Thyroid gland (tissue), 4 donors: ENCODE measurements around the gene MPPED1. TPM values are rescaled to one million over a fixed set of nuclear protein-coding genes. Genes with fewer than 3 reads are reported as not detected.

Experiments used
- DNase-seq, 2 donors: peaks; one replicate each; pipeline ENCODE4 v3.0.0-alpha.2; 2019
- H3K27ac ChIP-seq, 3 donors: fragments of 200-600 bp; sonication (generic); 1 replicate in 2 of 3; 2 replicates in 1 of 3; pipeline ENCODE4 v1.5.1; 2016 to 2019; ENCODE audit warnings: mild to moderate bottlenecking in 1 of 3, moderate library complexity in 1 of 3
- H3K27me3 ChIP-seq: fragments of 200-600 bp; sonication (generic); one replicate; pipeline ENCODE4 v1.5.1; 2019
- H3K36me3 ChIP-seq, 2 donors: fragments of 200-600 bp; sonication (generic); one replicate each; pipeline ENCODE4 v1.5.1; 2016 to 2019
- H3K4me1 ChIP-seq, 2 donors: fragments of 200-600 bp; sonication (generic); one replicate each; pipeline ENCODE4 v1.5.1; 2017 to 2019
- H3K4me3 ChIP-seq, 3 donors: fragments of 200-600 bp; sonication (generic); replicated peaks in 1 of 3; 1 replicate in 2 of 3; 2 replicates in 1 of 3; pipeline ENCODE4 v1.5.1; 2016; ENCODE audit warnings: mild to moderate bottlenecking in 1 of 3
- H3K9me3 ChIP-seq: fragments of 200-600 bp; sonication (generic); one replicate; pipeline ENCODE4 v1.5.1; 2017
- CTCF ChIP-seq, 6 experiments: fragments of 200-600 bp in 3 of 6; fragments of 450-650 bp in 3 of 6; sonication (generic) in 3 of 6; IDR thresholded peaks; one replicate each; pipeline ENCODE4 v1.5.1; 2016 to 2019; ENCODE audit warnings: antibody characterized with exemption in 6 of 6, mild to moderate bottlenecking in 2 of 6, inconsistent platforms in 1 of 6, moderate library complexity in 1 of 6
- POLR2A ChIP-seq, 2 donors: fragments of 450-650 bp; IDR thresholded peaks; one replicate each; pipeline ENCODE4 v1.6.1; 2017; ENCODE audit warnings: antibody characterized with exemption in 2 of 2, mild to moderate bottlenecking in 2 of 2, moderate library complexity in 1 of 2
- WGBS, 2 donors: methylation state at CpG; one replicate each; pipeline ENCODE4 v1.1.5; 2017; 5-methylcytosine and 5-hydroxymethylcytosine counted together
- intact Hi-C: fragments of 100-400 bp; cut with DNase I; formaldehyde crosslinking; loops from one replicate; pipeline ENCODE4 v1.15.1; 2023
- total RNA-seq, 4 donors: library from RNA; depleted of rRNA; stranded (reverse); fragments of >200 nt; gene quantifications; one replicate each; pipeline ENCODE4 v1.2.3, GENCODE V29; 2016

MPPED1 gene
- total RNA-seq, 4 donors from 2014 or later = not detected

DNA sequence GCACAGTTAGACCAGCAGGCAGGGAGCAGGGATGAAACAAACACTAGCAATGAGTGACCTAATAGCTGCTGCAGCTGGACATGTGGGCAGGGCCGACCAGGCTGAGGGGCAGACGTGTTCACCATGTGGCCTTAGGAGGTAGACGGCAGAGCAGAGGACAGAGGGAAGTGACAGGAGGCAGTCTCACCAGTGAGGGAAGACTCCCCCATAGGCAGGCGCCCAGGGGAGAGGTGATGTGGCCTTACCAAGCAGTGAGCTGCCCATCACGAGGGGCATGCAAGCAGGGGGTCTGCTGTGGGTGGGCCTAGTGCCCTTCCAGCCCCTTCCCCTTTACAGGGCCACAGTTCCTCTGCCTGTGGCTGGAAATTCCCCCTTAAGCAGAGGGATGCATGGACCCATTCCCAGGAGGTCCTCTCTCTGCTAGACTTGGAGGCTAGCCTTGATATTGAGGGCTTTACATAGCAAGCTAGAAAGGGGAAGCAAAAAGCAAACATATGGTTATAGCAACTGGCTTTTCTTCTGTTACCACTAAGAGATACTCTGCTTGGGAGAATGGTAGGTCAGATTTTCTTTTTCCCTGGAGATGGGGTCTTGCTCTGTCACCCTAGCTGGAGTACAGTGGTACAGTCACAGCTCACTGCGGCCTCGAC, 67.6 kb downstream of the MPPED1 start:
- Histone ChIP-seq H3K9me3 (no peaks in the 10 kb centered on the region), H3K4me3 (no peak overlapping the region), H3K27me3 (no peaks in the 10 kb centered on the region), H3K4me1 (no peaks in the 10 kb centered on the region), H3K27ac (no peak overlapping the region), H3K36me3 (no peaks in the 10 kb centered on the region)
- intact Hi-C loops = no loop called here
- WGBS, 2 donors = 71 to 81% methylated on average over 6 to 7 of the region's 7 CpGs
- DNase-seq = no peak
- TF ChIP-seq POLR2A (IDR thresholded peaks at IDR 0.05) (no peak), CTCF (IDR thresholded peaks at IDR 0.05) (no peak)

DNA sequence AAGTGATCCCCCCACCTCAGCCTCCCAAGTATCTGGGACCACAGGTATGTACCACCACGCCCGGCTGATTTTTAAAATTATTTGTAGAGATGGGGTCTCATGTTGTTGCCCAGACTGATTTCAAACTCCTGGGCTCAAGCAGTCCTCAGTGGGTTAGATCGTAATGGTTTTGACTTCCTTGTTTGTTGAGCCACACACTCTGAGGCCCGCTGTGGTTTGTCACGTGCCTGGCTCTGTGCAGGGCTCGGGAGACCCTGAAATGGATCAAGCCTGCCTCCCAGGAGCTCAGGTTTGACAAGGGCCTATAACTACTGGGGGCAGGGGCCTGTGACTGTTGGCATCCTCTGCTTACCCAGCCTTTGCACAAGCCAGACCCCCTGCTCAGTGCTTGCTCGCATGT, 68.1 kb downstream of the MPPED1 start:
- intact Hi-C loops = no loop called here
- Histone ChIP-seq H3K4me3 (no peak overlapping the region), H3K9me3 (no peaks in the 10 kb centered on the region), H3K27me3 (no peaks in the 10 kb centered on the region), H3K27ac (no peak overlapping the region), H3K36me3 (no peaks in the 10 kb centered on the region), H3K4me1 (no peaks in the 10 kb centered on the region)
- TF ChIP-seq CTCF (IDR thresholded peaks at IDR 0.05) (no peak), POLR2A (IDR thresholded peaks at IDR 0.05) (no peak)
- DNase-seq = no peak
- 67 to 77% methylated on average over 5 to 7 of the region's 7 CpGs for WGBS, 2 donors

DNA sequence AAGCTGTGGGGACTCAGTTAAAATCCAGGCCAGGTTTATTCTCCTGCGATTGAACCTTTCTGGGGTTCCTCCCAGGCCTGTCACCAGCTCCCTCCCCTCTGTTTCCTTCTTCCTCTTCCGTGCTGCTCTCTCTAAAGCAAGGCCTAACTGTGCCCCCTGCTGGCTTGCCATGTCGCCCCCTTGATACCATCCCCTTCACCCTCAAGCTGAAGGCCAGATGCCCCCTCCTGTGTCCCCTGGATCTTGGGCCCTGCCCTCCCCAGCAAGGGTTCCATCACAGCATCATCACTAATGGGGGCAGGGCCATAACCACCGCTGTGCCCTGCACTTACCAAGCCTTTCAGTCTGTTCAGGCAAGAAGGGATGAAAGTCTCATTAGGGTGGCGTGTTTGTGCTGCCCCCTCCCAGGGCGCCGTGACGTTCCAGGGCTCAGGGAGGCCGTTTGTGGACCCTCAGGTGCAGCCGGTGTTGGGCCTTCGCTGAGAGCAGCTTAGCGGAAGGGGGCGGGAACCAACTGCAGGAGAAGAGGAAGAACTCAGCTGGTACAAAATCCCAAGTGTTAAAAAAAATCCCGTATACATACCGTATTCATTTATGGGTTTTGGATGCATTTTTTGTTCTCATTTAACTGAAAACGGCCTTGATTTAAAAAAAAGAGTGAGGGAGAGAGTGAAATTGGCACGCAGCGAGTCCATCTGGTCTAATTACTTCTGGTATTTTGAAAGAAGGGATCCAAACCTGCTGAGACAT, 69.9 kb downstream of the MPPED1 start:
- H3K27me3 ChIP-seq = no peaks in the 10 kb centered on the region
- no peaks in the 10 kb centered on the region for H3K9me3 ChIP-seq
- DNase-seq = no peak
- intact Hi-C loops = no loop called here
- H3K36me3 ChIP-seq = no peaks in the 10 kb centered on the region
- H3K27ac ChIP-seq = no peak overlapping the region
- H3K4me1 ChIP-seq = no peaks in the 10 kb centered on the region
- no peak overlapping the region for H3K4me3 ChIP-seq
- TF ChIP-seq POLR2A (IDR thresholded peaks at IDR 0.05) (no peak), CTCF (IDR thresholded peaks at IDR 0.05) (no peak)
- WGBS, 2 donors = 37 to 51% methylated on average over 18 of the region's 18 CpGs

- Histone ChIP-seq H3K4me1 (no peaks in the 10 kb centered on the region), H3K36me3 (no peaks in the 10 kb centered on the region), H3K27me3 (no peaks in the 10 kb centered on the region), H3K4me3 (no peak overlapping the region), H3K27ac (no peak overlapping the region), H3K9me3 (no peaks in the 10 kb centered on the region)
- DNase-seq = no peak
- TF ChIP-seq POLR2A (IDR thresholded peaks at IDR 0.05) = no peak
- no peak for TF ChIP-seq CTCF (IDR thresholded peaks at IDR 0.05)
- 51 to 62% methylated on average over 6 to 8 of the region's 8 CpGs for WGBS, 2 donors
- intact Hi-C loops = no loop called here
Measured at GRCh38 chr22:43482318-43482625, 70.5 kb downstream of the MPPED1 start.

- H3K36me3 ChIP-seq = no peaks in the 10 kb centered on the region
- H3K4me3 ChIP-seq = no peak overlapping the region
- TF ChIP-seq POLR2A (IDR thresholded peaks at IDR 0.05) (no peak), CTCF (IDR thresholded peaks at IDR 0.05) (no peak)
- 82 to 85% methylated on average over 11 to 12 of the region's 13 CpGs for WGBS, 2 donors
- no peaks in the 10 kb centered on the region for H3K9me3 ChIP-seq
- H3K27me3 ChIP-seq = no peaks in the 10 kb centered on the region
- no peak overlapping the region for H3K27ac ChIP-seq
- DNase-seq = no peak
- intact Hi-C loops = no loop called here
- H3K4me1 ChIP-seq = no peaks in the 10 kb centered on the region
Measured at GRCh38 chr22:43483266-43483665, 71.5 kb downstream of the MPPED1 start.
